Hematopoietic multipotent progenitor cell (in vitro differentiated cells): ENCODE results near the gene PLSCR3. TPM values are rescaled to one million over a fixed set of nuclear protein-coding genes. Genes with fewer than 3 reads are reported as not detected.
"Not testable (repeated sequence)": the region's sequence is repeated elsewhere in the genome, so short reads cannot be mapped to it uniquely, and the experiment has no call there.

Experiments used
- DNase-seq, 3 donors: peaks; one replicate each; pipeline ENCODE4 v3.0.0-alpha.2; 2011 to 2015; ENCODE audit warnings: low read depth in 2 of 3, low spot score in 2 of 3
- total RNA-seq: library from RNA; depleted of rRNA; stranded (reverse); fragments of >200 nt; gene quantifications from one replicate; pipeline ENCODE4 v1.2.3, GENCODE V29; 2012

PLSCR3 gene
- total RNA-seq, 1 donor: 26.9 TPM

GRCh38 chr17:7383371-7383741, 11.0 kb downstream of the PLSCR3 start:
- DNase-seq: no peak

- no peak for DNase-seq
Measured at GRCh38 chr17:7382901-7383300, 11.4 kb downstream of the PLSCR3 start.

DNA sequence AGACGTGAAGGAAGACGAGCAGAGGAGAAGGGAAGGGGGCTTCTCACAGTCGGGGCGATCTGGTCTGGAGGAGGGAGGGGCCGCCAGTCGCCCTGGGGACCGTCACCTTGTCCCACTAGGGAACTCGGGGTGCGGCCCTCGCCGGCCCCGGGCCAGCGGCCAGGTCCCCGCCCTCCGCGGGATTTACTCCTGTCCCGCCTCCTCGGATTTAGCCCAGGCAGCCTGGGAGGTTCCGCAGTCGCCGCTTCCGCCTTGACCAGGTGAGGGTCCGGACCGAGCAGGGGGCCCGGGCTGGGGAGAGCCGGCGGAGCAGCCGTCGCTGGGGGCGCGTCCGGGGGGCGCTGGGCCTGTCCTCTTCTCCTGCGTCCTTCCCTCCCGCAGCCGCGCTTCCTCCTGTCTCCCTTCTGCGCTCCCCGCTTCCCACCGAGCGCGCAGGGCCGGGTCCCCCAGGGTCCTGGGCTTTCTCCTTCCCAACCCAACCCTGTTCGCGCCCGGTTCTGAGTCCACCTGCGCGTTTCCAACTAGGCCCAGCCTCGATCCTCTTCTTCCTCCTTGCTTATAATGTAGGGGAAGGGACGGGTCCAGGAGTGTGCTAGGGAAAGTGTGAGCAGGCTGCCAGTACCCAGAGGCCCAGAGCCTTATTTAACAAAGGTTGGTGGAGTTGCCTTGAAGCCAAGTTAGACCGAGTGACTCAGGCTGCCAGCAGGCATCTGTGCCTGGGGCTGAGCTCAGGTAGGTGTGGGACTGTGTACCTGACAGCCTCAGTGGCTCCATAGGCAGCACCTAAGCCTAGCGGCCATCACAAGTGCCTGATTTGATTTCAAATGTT, 13.3 kb downstream of the PLSCR3 start, which contains the start of gene TNK1:
Gene TNK1 (plus strand): TSS at position 235 of the 829 bp plus-strand sequence. CDS start 1,838 bp downstream, outside the sequence.
- no peak for DNase-seq

GRCh38 chr17:7380321-7380720, 14.0 kb downstream of the PLSCR3 start:
- DNase-seq: no peak

GRCh38 chr17:7379134-7379533, 15.2 kb downstream of the PLSCR3 start:
- DNase-seq: no peak

- DNase-seq: no peak
Measured at GRCh38 chr17:7374353-7374752, 20.0 kb downstream of the PLSCR3 start.

- DNase-seq: no peak
Measured at GRCh38 chr17:7370853-7371252, 23.5 kb downstream of the PLSCR3 start.

DNA sequence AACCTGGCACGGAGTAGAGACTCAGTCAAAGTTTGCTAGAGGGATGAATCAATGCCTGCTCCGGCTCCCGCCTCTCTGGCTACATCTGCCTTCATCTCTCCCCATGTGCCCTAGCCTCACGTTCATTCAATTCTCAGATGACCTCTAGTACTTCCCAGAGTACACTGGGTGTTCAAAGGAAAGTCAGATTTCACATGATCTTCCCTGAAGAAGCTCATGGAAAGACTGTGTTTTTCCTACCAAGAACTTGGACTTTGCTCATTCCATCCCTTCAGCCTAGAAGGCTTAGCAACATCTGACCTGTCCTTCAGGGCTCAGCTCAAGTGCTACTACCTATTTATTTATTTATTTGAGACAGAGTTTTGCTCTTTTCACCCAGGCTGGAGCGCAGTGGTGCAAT, 24.5 kb downstream of the PLSCR3 start:
- DNase-seq: no peak

DNA sequence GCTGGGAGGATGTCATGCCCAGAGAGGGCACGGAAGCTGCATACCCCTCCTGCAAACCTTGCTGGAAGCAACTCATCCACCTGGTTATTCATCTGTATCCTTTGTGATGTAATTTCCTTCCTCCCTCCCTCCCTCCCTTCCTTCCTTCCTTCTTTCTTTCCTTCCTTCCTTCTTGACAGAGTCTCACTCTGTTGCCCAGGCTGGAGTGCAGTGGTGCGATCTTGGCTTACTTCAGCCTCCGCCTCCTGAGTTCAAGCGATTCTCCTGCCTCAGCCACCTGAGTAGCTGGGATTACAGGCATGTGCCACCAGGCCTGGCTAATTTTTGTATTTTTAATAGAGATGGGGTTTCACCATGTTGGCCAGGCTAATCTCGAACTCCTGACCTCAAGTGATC, 25.7 kb downstream of the PLSCR3 start:
- not testable (repeated sequence) for DNase-seq

GRCh38 chr17:7367918-7368598, 26.3 kb downstream of the PLSCR3 start:
- no peak for DNase-seq

DNA sequence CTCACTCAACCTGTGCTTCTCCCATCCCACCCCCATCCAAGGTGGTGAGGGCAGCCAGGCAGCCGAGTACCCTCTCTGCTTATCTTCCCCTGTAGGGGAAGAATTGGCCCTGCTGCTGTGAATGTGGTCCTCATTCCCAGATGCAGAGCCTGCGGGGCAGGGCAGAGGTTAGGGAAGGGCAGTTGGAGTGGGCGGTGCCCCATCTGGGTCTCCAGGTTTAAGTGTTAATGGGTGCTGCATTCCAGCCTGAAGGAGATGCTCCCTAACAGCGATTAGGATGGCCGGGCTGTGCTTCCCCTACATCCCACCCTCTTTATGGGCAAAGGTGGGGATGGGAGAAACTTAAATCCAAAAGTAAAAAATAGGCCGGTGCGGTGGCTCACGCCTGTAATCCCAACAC, 27.2 kb downstream of the PLSCR3 start:
- DNase-seq: no peak

GRCh38 chr17:7365963-7366362, 28.4 kb downstream of the PLSCR3 start:
- DNase-seq: not testable (repeated sequence)

DNA sequence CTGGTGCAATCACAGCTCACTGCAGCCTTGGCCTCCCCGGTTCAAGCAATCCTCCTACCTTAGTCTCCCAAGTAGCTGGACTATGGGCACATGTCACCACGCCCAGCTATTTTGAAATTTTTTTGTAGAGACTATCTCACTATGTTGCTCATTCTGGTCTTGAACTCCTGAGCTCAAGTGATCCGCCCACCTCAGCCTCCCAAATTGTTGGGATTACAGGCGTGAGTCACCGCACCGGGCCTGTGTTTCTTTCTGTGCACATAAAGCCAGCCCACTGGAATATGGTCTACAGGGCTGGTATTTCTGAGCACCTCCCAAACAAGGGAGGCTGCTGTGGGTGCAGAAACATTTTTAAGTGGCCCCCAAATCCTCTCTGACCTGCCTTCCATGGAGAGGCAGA, 31.0 kb downstream of the PLSCR3 start:
- no peak for DNase-seq

GRCh38 chr17:7361906-7362305, 32.4 kb downstream of the PLSCR3 start:
- DNase-seq: no peak

- no peak for DNase-seq
Measured at GRCh38 chr17:7357381-7357780, 36.9 kb downstream of the PLSCR3 start.

GRCh38 chr17:7356756-7357155, 37.6 kb downstream of the PLSCR3 start:
- DNase-seq: no peak

- peak; percentile 65 to 89 (median 82) for DNase-seq
Measured at GRCh38 chr17:7356072-7356549, 38.2 kb downstream of the PLSCR3 start.

- DNase-seq: no peak
Measured at GRCh38 chr17:7355573-7355972, 38.8 kb downstream of the PLSCR3 start.

GRCh38 chr17:7355053-7355452, 39.3 kb downstream of the PLSCR3 start, which contains the start of gene TMEM95:
TMEM95 (plus strand) TSS chr17:7355156; CDS start chr17:7355205, 49 bp downstream.
- no peak for DNase-seq

DNA sequence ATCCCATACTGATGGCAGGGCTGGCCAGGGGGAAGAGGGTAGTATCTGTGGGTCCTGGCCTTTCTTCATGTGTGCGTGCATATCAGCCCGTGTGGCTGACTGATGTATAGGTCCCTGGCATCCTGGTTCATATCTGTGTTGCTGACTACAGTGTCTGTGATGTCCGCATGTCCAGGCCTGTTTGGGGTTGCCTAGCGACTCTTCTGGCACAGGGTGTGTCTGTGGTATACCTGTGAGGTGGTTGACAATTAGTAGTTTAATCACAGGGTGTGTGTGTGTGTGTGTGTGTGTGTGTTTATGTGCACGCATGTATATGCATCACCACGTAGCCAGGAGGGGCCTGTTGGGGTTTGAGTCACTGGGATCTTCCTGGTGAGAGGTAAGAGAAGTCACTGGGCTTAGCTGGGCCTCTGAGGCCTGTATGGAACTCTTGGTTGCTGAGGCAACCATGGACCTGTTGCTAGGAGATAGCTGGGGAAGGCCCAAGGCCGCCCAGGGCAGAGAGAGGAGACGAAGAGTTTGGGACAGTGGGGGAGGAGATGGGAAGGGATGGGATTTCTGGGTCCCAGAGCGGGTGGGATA, 40.0 kb downstream of the PLSCR3 start:
- no peak for DNase-seq

DNA sequence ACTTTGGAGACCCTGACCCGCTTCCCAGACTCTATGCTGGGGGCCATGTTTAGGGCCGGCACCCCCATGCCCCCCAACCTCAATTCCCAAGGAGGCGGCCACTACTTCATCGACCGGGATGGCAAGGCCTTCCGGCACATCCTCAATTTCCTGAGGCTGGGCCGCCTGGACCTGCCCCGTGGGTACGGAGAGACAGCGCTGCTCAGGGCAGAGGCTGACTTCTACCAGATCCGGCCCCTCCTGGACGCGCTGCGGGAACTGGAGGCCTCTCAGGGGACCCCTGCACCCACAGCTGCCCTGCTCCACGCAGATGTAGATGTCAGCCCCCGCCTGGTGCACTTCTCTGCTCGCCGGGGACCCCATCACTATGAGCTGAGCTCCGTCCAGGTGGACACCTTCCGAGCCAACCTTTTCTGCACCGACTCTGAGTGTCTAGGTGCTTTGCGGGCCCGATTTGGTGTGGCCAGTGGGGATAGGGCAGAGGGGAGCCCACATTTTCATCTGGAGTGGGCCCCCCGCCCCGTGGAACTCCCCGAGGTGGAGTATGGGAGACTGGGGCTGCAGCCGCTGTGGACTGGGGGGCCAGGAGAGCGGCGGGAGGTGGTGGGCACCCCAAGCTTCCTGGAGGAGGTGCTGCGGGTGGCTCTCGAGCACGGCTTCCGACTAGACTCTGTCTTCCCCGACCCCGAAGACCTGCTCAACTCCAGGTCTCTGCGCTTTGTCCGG, 41.3 kb downstream of the PLSCR3 start:
- DNase-seq: no peak
